Osteoblast (primary cell): ENCODE results near the gene GNAQ. TPM values are rescaled to one million over a fixed set of nuclear protein-coding genes. Genes with fewer than 3 reads are reported as not detected.
"Not testable (repeated sequence)": the region's sequence is repeated elsewhere in the genome, so short reads cannot be mapped to it uniquely, and the experiment has no call there.

ENCODE experiments used
- DNase-seq: peaks from one replicate; pipeline ENCODE4 v3.0.0; 2011; ENCODE audit warnings: low spot score, mixed read lengths; ENCODE audit not compliant: insufficient read length; ENCODE audit errors: missing footprints
- H2AFZ ChIP-seq: 2 replicates; pipeline ENCODE4 v1.6.0; 2011; ENCODE audit warnings: mild to moderate bottlenecking, low read length
- H3K27ac ChIP-seq: 2 replicates; pipeline ENCODE4 v1.5.1; 2011; ENCODE audit warnings: mild to moderate bottlenecking, low read depth, low read length, moderate library complexity
- H3K27me3 ChIP-seq: 2 replicates; pipeline ENCODE4 v1.6.0; 2012; ENCODE audit warnings: mild to moderate bottlenecking, control low read depth, inconsistent platforms, low read length, moderate library complexity; ENCODE audit not compliant: insufficient read depth
- H3K36me3 ChIP-seq: 2 replicates; pipeline ENCODE4 v1.5.1; 2011; ENCODE audit warnings: mild to moderate bottlenecking, low read length, control low read depth, moderate library complexity; ENCODE audit not compliant: insufficient read depth
- H3K4me1 ChIP-seq: 2 replicates; pipeline ENCODE4 v1.5.1; 2011; ENCODE audit warnings: mild to moderate bottlenecking, low read length, control low read depth, moderate library complexity; ENCODE audit not compliant: insufficient read depth
- H3K4me2 ChIP-seq: 2 replicates; pipeline ENCODE4 v1.6.0; 2011; ENCODE audit warnings: mild to moderate bottlenecking, low read length; ENCODE audit not compliant: insufficient read depth
- H3K4me3 ChIP-seq: fragments of 200-600 bp; sonication (generic); 3 replicates; pipeline ENCODE4 v1.5.1; 2012; ENCODE audit warnings: mild to moderate bottlenecking, low read length, inconsistent platforms; ENCODE audit not compliant: insufficient read depth
- H3K79me2 ChIP-seq: 2 replicates; pipeline ENCODE4 v1.6.0; 2012; ENCODE audit warnings: mild to moderate bottlenecking, low read length, control low read depth, inconsistent platforms; ENCODE audit not compliant: insufficient read depth
- H3K9me3 ChIP-seq: 2 replicates; pipeline ENCODE4 v1.5.1; 2011; ENCODE audit warnings: low read depth, low read length, control low read depth
- H4K20me1 ChIP-seq: 2 replicates; pipeline ENCODE4 v1.6.0; 2012; ENCODE audit warnings: mild to moderate bottlenecking, low read length, control low read depth; ENCODE audit not compliant: insufficient read depth
- total RNA-seq: library from RNA; depleted of rRNA; stranded (reverse); fragments of >200 nt; gene quantifications from 2 replicates; pipeline ENCODE4 v1.2.3, GENCODE V29; 2012
- TF ChIP-seq, protein P1 (sequence below): IDR thresholded peaks from 2 replicates; pipeline ENCODE4 v1.5.1; 2011; ENCODE audit warnings: mild to moderate bottlenecking, low read depth, low read length, moderate library complexity; ENCODE audit errors: extremely low read depth

The GNAQ gene
- total RNA-seq, 1 donor: 64.8 TPM

DNA sequence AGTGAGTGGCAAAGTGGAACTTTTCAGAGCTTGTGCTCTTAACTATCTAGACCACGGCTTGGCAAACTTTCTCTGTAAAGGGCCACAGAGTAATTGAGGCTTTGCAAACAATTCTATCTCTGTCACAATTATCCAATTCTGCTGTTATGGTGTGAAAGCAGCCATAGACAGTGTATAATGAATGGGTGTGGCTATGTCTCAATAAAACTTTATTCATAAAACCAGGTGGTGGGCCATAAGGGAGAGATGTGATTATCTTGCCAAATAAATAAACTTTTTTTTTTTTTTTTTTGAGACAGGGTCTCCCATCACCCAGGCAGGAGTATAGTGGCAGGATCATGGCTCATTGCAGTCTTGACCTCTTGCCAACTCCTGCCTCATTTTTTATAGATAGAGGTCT is 304.8 kb downstream of the GNAQ start:
- Histone ChIP-seq H3K79me2 (peaks cover 8% of the 10 kb centered on the region), H4K20me1 (peaks cover under 1% of the 10 kb centered on the region), H3K27ac (no peak overlapping the region), H3K4me2 (no peak overlapping the region), H2AFZ (no peak overlapping the region), H3K27me3 (no peaks in the 10 kb centered on the region), H3K9me3 (no peaks in the 10 kb centered on the region), H3K36me3 (peaks cover 22% of the 10 kb centered on the region), H3K4me1 (peaks cover 3% of the 10 kb centered on the region), H3K4me3 (no peak overlapping the region)
- peak; percentile 71 for DNase-seq
- TF ChIP-seq, protein P1, sequence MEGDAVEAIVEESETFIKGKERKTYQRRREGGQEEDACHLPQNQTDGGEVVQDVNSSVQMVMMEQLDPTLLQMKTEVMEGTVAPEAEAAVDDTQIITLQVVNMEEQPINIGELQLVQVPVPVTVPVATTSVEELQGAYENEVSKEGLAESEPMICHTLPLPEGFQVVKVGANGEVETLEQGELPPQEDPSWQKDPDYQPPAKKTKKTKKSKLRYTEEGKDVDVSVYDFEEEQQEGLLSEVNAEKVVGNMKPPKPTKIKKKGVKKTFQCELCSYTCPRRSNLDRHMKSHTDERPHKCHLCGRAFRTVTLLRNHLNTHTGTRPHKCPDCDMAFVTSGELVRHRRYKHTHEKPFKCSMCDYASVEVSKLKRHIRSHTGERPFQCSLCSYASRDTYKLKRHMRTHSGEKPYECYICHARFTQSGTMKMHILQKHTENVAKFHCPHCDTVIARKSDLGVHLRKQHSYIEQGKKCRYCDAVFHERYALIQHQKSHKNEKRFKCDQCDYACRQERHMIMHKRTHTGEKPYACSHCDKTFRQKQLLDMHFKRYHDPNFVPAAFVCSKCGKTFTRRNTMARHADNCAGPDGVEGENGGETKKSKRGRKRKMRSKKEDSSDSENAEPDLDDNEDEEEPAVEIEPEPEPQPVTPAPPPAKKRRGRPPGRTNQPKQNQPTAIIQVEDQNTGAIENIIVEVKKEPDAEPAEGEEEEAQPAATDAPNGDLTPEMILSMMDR: no peak

DNA sequence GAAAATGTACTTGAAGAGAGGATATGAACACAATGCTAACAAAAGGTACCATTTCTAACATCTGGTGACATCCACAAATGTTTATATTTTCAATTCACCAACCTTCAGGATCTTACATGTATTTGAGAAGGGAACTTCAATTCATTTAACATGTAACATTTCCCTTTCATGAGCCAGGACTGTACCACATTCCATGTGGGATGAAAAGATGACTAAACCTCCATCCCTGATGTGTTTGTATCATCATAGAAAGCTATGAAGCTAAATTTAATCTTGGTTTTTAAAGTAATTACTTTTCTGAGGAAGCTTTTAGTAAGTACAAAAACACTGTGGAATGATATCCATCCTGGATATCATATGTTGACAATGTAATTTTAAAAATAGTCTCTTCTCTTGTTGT is 305.3 kb downstream of the GNAQ start:
- peaks cover 3% of the 10 kb centered on the region for H3K4me1 ChIP-seq
- no peak overlapping the region for H3K4me3 ChIP-seq
- H3K36me3 ChIP-seq: peaks cover 22% of the 10 kb centered on the region
- no peaks in the 10 kb centered on the region for H3K27me3 ChIP-seq
- peaks cover 5% of the 10 kb centered on the region for H3K79me2 ChIP-seq
- H3K27ac ChIP-seq: no peak overlapping the region
- H3K9me3 ChIP-seq: no peaks in the 10 kb centered on the region
- peak; percentile 34 for DNase-seq
- H3K4me2 ChIP-seq: no peak overlapping the region
- no peak overlapping the region for H2AFZ ChIP-seq
- H4K20me1 ChIP-seq: no peaks in the 10 kb centered on the region
- TF ChIP-seq, protein P1: no peak

DNA sequence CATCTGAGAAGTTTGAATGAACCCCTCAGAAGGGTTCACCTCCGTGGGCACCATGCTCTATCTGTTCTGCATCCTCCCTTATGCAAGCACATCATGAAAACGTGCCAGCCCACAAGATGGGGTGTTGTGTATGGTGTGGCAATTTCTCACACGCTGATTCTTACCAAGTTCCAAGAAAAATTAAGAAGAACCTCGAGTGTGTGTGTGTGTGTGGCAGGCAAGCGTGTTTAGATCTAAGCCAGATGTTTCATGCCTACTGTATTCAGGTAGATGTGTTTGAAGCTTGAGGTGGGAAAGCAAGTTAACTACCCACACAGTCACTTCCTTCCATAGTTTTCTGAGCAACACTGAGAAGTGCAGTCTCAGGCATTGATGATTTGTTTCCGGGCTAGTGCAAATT is 305.8 kb downstream of the GNAQ start:
- H3K27me3 ChIP-seq: no peaks in the 10 kb centered on the region
- no peaks in the 10 kb centered on the region for H4K20me1 ChIP-seq
- peaks cover 6% of the 10 kb centered on the region for H3K4me1 ChIP-seq
- no peaks in the 10 kb centered on the region for H3K9me3 ChIP-seq
- H3K36me3 ChIP-seq: peaks cover 22% of the 10 kb centered on the region
- H3K4me3 ChIP-seq: no peak overlapping the region
- TF ChIP-seq, protein P1: no peak
- H3K79me2 ChIP-seq: no peaks in the 10 kb centered on the region
- DNase-seq: no peak
- H3K4me2 ChIP-seq: no peak overlapping the region
- no peak overlapping the region for H3K27ac ChIP-seq
- H2AFZ ChIP-seq: no peak overlapping the region

DNA sequence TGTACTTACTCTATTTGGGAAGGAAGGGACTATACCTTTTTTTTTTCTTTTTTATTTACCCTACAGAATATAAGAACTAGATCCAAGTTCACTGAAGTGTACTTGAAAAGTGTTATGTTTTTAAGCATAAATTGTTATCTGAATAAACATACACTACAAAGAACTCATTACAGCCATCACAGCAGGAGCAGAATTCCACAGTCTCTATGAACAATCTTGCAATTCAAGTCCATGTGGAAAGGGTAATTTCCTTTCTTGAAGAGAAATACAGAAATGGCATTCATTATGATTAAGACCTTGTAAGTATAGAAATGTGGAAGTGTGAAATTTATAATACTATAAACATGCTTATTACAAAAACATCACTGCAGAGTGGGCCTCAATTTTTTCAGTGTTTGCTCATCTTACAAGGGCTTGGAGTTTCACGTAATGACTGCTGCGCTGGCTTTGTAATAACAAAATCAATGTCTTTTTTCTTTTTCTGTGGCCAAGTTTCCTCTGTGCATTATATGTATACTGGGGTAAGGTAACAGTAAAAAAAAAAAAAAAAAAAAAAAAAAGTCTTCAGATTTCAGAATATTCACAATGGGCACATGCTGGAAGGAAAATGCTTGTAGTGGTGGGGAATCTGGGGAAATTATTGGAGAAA is 306.4 kb downstream of the GNAQ start:
- H3K4me1 ChIP-seq: peaks cover 11% of the 10 kb centered on the region
- H4K20me1 ChIP-seq: no peaks in the 10 kb centered on the region
- TF ChIP-seq, protein P1: no peak
- no peak overlapping the region for H3K4me3 ChIP-seq
- no peaks in the 10 kb centered on the region for H3K27me3 ChIP-seq
- no peak overlapping the region for H3K4me2 ChIP-seq
- no peak overlapping the region for H2AFZ ChIP-seq
- H3K36me3 ChIP-seq: peaks cover 22% of the 10 kb centered on the region
- no peaks in the 10 kb centered on the region for H3K79me2 ChIP-seq
- no peak for DNase-seq
- H3K27ac ChIP-seq: no peak overlapping the region
- no peaks in the 10 kb centered on the region for H3K9me3 ChIP-seq

DNA sequence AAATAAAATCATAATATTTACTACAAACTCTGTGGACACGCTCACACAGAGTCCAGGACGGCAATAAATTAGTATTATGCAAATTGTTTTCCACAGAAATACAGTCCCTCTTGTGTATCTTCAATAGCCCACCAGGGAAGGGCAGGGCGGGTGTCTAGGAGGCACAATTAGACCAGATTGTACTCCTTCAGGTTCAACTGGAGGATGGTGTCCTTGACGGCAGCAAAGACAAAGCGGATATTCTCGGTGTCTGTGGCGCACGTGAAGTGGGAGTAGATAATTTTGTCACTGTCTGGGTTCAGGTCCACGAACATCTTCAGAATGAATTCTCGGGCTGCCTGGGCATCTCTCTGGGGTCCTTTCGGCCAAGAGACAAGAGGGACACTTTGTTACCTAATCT is 310.5 kb downstream of the GNAQ start:
- not testable (repeated sequence) for H3K27ac ChIP-seq, H3K27me3 ChIP-seq, DNase-seq, H3K9me3 ChIP-seq, H4K20me1 ChIP-seq, H3K36me3 ChIP-seq, H3K79me2 ChIP-seq, H2AFZ ChIP-seq, H3K4me3 ChIP-seq, H3K4me2 ChIP-seq
- peaks cover 20% of the 10 kb centered on the region for H3K4me1 ChIP-seq
